Measurements from ENCODE around the gene KIAA1217.

DNA sequence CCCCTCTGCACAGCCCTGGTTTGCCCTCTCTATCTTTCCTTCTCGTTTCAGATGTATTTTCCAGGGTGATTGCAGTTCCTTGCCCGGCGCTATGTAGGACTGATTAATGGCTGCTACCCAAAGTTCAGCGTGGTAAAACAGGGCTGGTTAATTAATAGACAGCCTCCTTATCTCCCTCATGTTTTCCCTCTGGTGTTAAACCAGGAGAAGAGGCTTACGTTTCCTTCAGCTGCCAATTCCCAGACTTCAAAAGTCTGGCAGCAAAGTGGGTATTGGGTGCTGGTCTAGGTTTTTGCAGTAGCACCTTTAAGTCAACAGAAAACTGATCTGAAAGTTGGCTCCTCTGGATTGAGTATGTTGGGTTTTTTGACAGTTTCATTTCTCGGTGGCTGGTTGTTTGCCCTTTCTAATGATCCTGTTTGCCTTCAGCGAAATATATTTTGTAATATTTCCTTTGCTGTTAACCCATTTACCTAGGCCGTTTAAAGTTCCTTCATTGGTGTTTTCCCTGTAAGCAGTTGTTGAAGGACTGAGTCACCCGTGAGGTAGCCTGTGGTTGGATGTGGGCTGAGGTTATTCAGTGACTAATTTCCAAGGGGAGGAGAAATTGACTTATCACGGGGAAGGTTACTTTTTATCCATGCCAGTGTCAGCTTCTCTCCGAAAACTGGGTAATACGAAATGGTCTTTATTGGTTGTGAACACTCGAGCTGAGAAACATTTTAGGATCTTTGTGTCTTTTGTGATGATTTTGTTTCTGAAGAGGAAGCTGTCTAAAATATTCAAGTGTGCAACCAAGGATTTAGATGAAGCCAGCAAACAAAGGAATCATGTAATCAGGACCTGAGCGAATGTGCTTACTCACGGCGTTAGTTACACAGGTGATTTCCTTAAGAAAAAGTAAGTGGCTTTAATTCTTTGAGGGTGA, 257.2 kb downstream of the KIAA1217 start:
- TF ChIP-seq POLR2AphosphoS5 (IDR thresholded peaks at IDR 0.05; ENCODE audit: low read depth, low read length) (no peak), SPI1 (IDR thresholded peaks at IDR 0.05; ENCODE audit: low read depth, low read length) (no peak)

Data from GM12891 (cell line).